Measurements from ENCODE around the gene NEK5. TPM values are rescaled to one million over a fixed set of nuclear protein-coding genes. Genes with fewer than 3 reads are reported as not detected.

Gene NEK5
- total and polyA plus RNA-seq, 2 of the 8 experiments (the other 6 are each of a cell fraction or from before 2014, with no cell fraction given) = 0.12 to 0.35 TPM

- Histone ChIP-seq H3K4me3 (ENCODE audit: extremely low read depth in 1 of 4, insufficient read depth in 2 of 4, low read depth in 3 of 4, low read length in 4 of 4) (no peak overlapping the region), H3K23ac (ENCODE audit: insufficient read length) (no peak overlapping the region), H3K9ac (replicated peaks in 1 of 4; ENCODE audit: extremely low read depth in 1 of 4, low read depth in 3 of 4, low read length in 3 of 4) (no peak overlapping the region), H3K4me1 (replicated peaks in 1 of 4; ENCODE audit: control insufficient read depth in 3 of 4, insufficient read depth in 4 of 4, low read length in 3 of 4) (peaks cover 0 to 19% (median 13%) of the 10 kb centered on the region in 4 experiments; a peak in 5 of 7 replicates), H3K27ac (ENCODE audit: low read depth, low read length) (no peak overlapping the region), H2BK12ac (ENCODE audit: low read depth, low read length) (no peak overlapping the region), H3K23me2 (ENCODE audit: low read depth, low read length) (peaks cover 2% of the 10 kb centered on the region; the same call in 1 of the 2 replicates), H4K20me1 (replicated peaks in 1 of 2; ENCODE audit: control insufficient read depth in 1 of 2, insufficient read depth in 2 of 2, low read length in 2 of 2) (no peaks in the 10 kb centered on the region), H3K79me1 (ENCODE audit: low read depth, low read length) (0 out of 2 replicates have a peak, but pooled peaks cover 3% of the 10 kb centered on the region), H3K4me2 (ENCODE audit: insufficient read depth in 1 of 2, low read depth in 2 of 2, low read length in 2 of 2) (no peak overlapping the region), H2AK5ac (ENCODE audit: low read depth, low read length) (no peak overlapping the region), H3K79me2 (ENCODE audit: control insufficient read depth in 1 of 2, insufficient read depth in 2 of 2, low read length in 2 of 2) (no peaks in the 10 kb centered on the region), H2BK20ac (ENCODE audit: low read length) (0 out of 2 replicates have a peak overlapping the region, but pooled peaks have one; percentile 26), H4K91ac (replicated peaks; ENCODE audit: insufficient read length, low read length) (no peak overlapping the region), H2BK15ac (ENCODE audit: low read length) (no peak overlapping the region), H3K9me3 (ENCODE audit: insufficient read depth in 2 of 2, low read depth in 1 of 2, low read length in 1 of 2) (no peaks in the 10 kb centered on the region), H2BK120ac (replicated peaks; ENCODE audit: low read depth, low read length) (no peak overlapping the region), H2AFZ (ENCODE audit: low read length) (no peak overlapping the region), H3K27me3 (replicated peaks in 1 of 4; ENCODE audit: control insufficient read depth in 3 of 4, extremely low read depth in 1 of 4, insufficient read depth in 3 of 4, low read length in 3 of 4) (no peaks in the 10 kb centered on the region; a peak in 1 of 7 replicates), H3K36me3 (ENCODE audit: control insufficient read depth in 2 of 4, insufficient read depth in 4 of 4, low read length in 3 of 4) (no peaks in the 10 kb centered on the region), H3K14ac (ENCODE audit: insufficient read length) (no peak overlapping the region), H3K18ac (ENCODE audit: extremely low read depth, low read length) (no peak overlapping the region), H3K4ac (replicated peaks; ENCODE audit: insufficient read length, low read depth, low read length) (no peak overlapping the region), H2BK5ac (ENCODE audit: low read depth, low read length) (0 out of 2 replicates have a peak overlapping the region, but pooled peaks have one; percentile 5), H4K8ac (ENCODE audit: extremely low read depth, insufficient read depth, low read length) (no peak overlapping the region), H3K56ac (replicated peaks; ENCODE audit: insufficient read length, low read depth, low read length) (no peak overlapping the region), H4K5ac (ENCODE audit: insufficient read length, low read depth, low read length) (no peak overlapping the region)
- DNase-seq (ENCODE audit: low read depth in 1 of 2, low spot score in 2 of 2) (no peak), FAIRE-seq (no peak)
- 91% methylated on average over 4 of the region's 4 CpGs; no CpG with 5 or more reads in 1 of the 2 experiments for WGBS, 2 experiments (ENCODE audit: extremely low coverage in 1 of 2, insufficient coverage in 1 of 2, insufficient read length in 1 of 2, insufficient replicate concordance in 2 of 2, low coverage in 1 of 2, low lambda C conversion rate in 2 of 2, missing lambda C conversion rate in 1 of 2)
- ChIA-PET POLR2A (ENCODE audit: partially characterized antibody) (no interaction called here), CTCF (ENCODE audit: partially characterized antibody) (interaction anchor here (0.9 to 2.1 kb wide), 3 partner anchors 12 to 131 kb away, joined by 3 to 6 read pairs (median 3); no protein-coding TSS in a partner anchor)
- TF ChIP-seq POU5F1 (IDR thresholded peaks at IDR 0.05; ENCODE audit: low read depth, low read length) (no peak), SIN3A (conservative IDR thresholded peaks at IDR 0.05 in 1 of 2, IDR thresholded peaks at IDR 0.05 in 1 of 2; ENCODE audit: low read depth in 1 of 2, low read length in 2 of 2) (no peak), TAF7 (optimal IDR thresholded peaks at IDR 0.05; ENCODE audit: borderline replicate concordance, low read depth, low read length) (no peak), KDM4A (IDR thresholded peaks at IDR 0.05; ENCODE audit: low read depth, low read length, severe bottlenecking) (no peak), PHF8 (conservative IDR thresholded peaks at IDR 0.05; ENCODE audit: low read depth, low read length) (no peak), YY1 (IDR thresholded peaks at IDR 0.05; ENCODE audit: low read depth, low read length) (no peak), BACH1 (IDR thresholded peaks at IDR 0.05; ENCODE audit: low read length) (no peak), CHD1 (IDR thresholded peaks at IDR 0.05; ENCODE audit: low read depth, low read length) (no peak), EZH2 (IDR thresholded peaks at IDR 0.05; ENCODE audit: low read depth, low read length, severe bottlenecking) (no peak), ZNF274 (IDR thresholded peaks at IDR 0.05; ENCODE audit: borderline replicate concordance, extremely low read depth, low read length) (no peak), ASH2L (IDR thresholded peaks at IDR 0.05; ENCODE audit: low read length) (no peak), BCL11A (IDR thresholded peaks at IDR 0.05; ENCODE audit: low read depth in 2 of 2, low read length in 2 of 2) (no peak), TAF1 (IDR thresholded peaks at IDR 0.05; ENCODE audit: low read depth, low read length) (no peak), RBBP5 (IDR thresholded peaks at IDR 0.05; ENCODE audit: borderline replicate concordance, low read depth, low read length) (no peak), BRCA1 (IDR thresholded peaks at IDR 0.05; ENCODE audit: low read depth, low read length) (no peak)
These were observed 132.2 kb downstream of the NEK5 start for GRCh38 chr13:51996641-51997040.

Measured in H1 (cell line).